HG03520 (cell line): ENCODE results near the gene CHMP3.
"Not testable (repeated sequence)": the region's sequence is repeated elsewhere in the genome, so short reads cannot be mapped to it uniquely, and the experiment has no call there.

Experiments used
- ATAC-seq: cut with Tn5 transposase; IDR thresholded peaks from one replicate; pipeline ENCODE4 v1.9.1; 2021; ENCODE audit warnings: mild to moderate bottlenecking, moderate library complexity; ENCODE audit not compliant: unreplicated experiment

The CHMP3 gene

GRCh38 chr2:86562922-86563649 is at the start of gene CHMP3:
Gene CHMP3, minus strand, starts transcription at chr2:86563443. Its CDS starts 95 bp downstream, at chr2:86563348.
- ATAC-seq, result peak; percentile 80

DNA sequence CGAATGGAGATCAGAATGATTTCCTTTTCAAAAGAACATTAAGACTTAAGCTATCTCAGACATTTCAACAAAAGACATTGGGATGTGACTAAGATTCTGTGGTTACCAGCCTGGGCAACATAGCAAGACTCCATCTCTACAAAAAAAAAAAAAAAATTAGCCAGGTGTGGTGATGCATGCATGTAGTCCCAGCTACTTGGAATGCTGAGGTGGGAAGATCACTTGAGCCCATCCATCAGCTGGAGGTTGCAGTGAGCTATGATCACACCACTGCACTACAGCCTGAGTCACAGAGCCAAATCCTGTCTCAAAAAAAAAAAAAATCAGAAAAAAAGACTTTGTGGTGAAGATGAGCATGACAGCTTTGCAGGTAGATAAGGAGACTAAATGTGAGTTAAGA is 47.6 kb upstream of the CHMP3 start:
- ATAC-seq, result no peak

- ATAC-seq, result no peak
Measured at GRCh38 chr2:86608832-86609410, 45.7 kb upstream of the CHMP3 start.

GRCh38 chr2:86603905-86604304 is 40.7 kb upstream of the CHMP3 start:
- ATAC-seq, result no peak

DNA sequence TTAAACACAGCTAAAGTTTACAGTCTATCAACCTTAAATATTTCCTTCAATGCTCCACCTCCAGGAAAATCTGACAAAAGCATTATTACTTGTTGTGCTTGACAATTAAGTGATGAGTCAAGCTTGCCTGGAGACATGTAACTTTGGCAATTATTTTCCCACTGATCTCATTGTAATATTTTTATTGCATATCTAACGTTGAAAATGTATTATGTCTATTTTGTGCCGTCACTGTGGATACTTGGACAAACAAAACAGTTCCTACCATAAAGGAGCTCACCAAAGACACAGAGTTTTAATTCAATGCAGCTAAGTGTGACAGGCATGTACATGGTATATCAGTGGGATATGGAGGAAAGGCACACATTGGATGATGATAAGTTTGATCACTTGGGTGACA is 35.7 kb upstream of the CHMP3 start:
- ATAC-seq, result no peak

DNA sequence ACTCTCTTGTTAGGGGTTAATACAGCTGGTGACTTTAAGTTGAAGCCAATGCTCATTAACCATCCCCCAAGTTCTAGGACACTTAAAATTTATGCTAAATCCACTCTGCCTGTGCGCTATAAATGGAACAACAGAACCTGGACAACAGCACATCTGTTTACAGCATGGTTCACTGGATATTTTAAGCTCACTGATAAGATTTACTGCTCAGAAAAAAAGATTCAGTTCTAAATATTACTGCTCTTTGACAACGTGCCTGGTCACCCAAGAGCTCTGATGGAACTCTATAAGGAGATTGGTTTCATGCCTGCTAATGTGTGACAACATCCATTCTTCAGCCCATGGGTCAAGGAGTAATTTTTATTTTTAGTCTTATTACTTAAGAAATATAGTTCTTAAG is 32.9 kb upstream of the CHMP3 start:
- no peak for ATAC-seq

DNA sequence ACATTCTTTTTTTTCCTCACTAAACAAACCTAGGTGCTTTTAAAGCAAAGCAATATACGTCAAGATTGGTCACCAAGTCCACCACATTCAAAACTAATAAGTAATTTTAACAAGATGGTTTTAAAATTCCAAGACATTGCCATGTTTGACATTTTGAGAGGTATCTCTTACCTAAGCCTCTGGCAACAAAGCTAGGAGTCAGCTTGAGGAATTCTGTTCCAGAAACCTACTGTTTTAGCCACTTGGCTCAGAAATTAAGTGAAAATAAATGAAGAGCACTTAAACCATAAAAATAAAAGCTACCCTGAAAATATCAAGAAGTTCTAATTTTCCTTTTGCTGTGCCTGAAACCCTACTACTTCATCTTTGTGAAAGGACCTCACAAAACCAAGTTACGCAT is 30.0 kb upstream of the CHMP3 start:
- ATAC-seq, result no peak

- ATAC-seq, result no peak
Measured at GRCh38 chr2:86592547-86593230, 29.4 kb upstream of the CHMP3 start.

DNA sequence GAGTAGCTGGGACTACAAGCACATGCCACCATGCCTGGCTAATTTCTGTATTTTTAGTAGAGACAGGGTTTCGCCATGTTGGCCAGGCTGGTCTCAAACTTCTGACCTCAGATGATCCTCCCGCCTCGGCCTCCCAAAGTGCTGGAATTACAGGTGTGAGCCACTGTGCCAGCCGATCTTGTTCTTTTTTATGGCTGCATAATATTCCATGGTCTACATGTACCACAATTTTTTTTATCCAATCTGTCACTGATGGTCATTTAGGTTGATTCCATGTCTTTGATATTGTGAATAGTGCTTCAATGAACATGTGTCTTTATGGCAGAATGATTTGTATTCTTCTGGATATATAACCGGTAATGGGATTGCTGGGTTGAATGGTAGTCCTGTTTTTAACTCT is 26.5 kb upstream of the CHMP3 start:
- not testable (repeated sequence) for ATAC-seq

- peak; percentile 60 for ATAC-seq
Measured at GRCh38 chr2:86584151-86584913, 21.1 kb upstream of the CHMP3 start.

GRCh38 chr2:86580560-86580959 is 17.3 kb upstream of the CHMP3 start:
- no peak for ATAC-seq

DNA sequence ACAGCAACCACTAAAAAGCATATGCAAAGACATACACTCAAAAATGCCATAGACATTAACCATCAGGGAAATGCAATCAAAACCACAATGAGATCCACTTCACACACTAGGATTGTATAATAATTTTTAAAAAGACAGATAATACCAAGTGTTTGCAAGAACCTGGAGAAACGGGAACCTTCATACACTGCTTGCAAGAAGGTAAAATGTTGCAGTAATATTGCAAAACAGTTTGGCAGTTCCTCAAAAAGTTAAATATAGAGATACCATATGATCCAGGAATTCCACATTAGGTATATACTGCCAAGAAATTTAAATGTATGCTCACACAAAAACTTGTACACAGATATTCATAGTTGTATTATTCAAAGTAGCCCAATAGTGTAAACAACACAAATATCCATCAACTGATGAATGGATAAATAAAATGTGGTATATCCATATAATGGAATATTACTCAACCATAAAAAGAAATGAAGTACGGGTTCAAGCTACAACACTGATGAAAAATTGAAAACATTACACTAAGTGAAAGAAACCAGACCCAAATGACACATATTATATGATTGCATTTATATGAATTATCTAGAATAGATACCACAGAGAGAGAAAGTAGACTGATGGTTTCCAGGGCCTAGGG is 14.7 kb upstream of the CHMP3 start:
- no peak for ATAC-seq

DNA sequence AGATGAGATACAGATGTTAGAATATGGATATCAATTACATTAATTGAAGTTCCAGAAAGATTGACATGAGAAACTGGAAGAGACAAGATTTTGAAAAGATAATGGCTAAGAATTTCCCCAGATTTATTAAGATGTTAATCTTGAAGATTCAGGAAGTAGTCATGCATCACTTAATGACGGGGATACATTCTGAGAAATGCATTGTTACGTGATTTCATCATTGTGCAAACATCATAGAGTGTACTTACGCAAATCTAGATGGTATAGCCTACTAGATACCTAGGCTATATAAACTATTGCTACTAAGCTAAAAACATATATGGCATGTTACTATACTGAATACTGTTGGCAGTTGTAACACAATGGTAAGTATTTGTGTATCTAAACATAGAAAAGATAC is 6.8 kb upstream of the CHMP3 start:
- no peak for ATAC-seq

DNA sequence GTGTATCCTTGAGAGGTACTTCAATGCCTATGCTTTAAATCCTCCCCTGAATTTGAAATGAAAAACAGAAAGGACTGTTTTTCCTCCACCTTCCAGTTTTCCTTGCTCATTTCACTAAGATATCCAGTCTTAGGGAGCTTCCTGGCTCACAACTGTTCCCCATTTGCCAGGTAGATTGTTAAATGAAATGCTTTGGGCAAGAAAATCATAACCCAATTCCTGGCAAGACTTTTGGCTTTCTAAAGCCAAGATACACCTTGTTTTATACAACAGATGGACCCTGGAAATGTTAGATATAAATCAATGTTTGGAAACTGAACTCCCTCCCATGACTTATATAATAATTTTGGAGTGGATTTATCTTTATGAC is 3.6 kb upstream of the CHMP3 start:
- ATAC-seq, result no peak

GRCh38 chr2:86566158-86566820 is 3.0 kb upstream of the CHMP3 start:
- no peak for ATAC-seq

DNA sequence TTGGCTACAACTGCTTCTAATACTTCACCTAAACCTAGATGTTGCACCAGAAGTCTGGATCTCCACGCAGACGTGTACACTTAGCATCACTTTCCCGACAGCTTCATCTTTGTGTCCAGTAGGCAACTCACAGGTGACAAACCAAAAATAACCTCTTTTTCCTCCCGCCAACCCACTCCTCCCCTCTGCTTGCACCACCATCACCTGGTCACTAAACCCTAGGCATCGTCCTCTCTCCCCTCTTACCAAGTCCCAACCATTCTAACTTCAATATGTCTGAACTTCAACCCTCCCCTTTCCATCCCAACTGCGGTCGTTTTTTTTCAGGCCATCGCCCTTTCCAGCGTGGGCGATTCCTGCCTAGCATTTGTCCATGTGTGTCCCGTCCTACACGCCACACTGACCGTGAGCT is 413 bp upstream of the CHMP3 start:
- ATAC-seq, result no peak

GRCh38 chr2:86562485-86562921 is 740 bp downstream of the CHMP3 start:
- ATAC-seq, result peak; percentile 7

DNA sequence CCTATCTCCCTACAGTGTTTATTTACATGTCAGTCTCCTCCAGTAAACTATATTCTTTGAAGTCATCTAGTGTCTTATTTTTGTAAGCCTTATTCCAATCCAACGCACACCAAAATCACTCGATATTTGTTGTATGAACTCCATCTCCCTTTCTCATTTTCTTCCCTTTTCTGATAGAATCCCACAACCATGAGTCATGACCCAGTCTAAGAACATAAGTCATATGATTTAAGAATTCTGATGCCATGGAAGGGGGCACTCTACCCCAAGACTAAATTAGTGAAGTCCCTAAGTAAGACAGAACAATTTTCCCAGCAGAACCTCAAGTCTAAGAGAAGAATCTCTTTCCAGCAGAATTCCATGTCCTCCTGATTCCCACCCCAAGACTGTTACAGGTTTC is 5.4 kb downstream of the CHMP3 start:
- no peak for ATAC-seq

DNA sequence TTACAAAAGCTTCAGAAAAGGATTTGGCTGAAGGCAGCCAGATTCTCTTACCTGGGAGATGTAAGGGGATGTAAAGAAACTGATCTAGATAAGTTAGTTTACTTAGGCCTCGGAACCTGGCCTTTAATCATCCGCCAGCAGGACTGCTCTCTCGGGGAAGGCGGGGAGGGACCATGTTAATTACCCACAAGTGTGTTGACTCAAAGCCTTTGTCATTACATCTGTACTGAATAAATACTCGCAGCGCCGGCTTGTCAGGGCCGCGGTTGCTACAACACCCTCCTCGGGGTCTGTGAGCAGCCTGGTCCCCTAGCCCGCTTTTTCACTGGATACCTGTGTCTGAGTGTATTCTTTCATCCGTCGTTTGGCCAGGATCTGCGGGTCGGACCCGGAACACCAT is 6.7 kb downstream of the CHMP3 start:
- ATAC-seq, result no peak

DNA sequence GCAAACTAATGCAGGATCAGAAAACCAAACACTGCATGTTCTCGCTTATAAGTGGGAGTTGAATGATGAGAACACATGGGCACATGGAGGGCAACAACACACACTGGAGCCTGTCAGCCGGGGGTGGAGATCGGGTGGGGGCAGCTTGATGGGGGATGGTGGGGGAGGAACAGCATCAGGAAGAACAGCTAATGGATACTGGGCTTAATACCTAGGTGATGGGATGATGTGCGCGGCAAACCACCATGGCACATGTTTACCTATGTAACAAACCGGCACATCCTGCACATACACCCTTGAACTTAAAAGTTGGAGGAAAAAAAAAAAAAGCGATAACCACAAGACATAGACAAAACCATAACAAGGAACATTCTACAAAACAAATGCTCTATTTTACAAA is 10.4 kb downstream of the CHMP3 start:
- ATAC-seq, result no peak
